Astrocyte (in vitro differentiated cells and primary cell): ENCODE results near the gene PDLIM7.
A peak's percentile ranks its signal among the peaks of the same experiment; 100 is the strongest.

ENCODE experiments used
- EZH2 ChIP-seq: IDR thresholded peaks from 2 replicates; pipeline ENCODE4 v1.6.1; 2012; ENCODE audit warnings: mild to moderate bottlenecking, low read length, inconsistent platforms; ENCODE audit not compliant: insufficient read depth
- TF ChIP-seq, protein P1 (sequence below): IDR thresholded peaks from 2 replicates; pipeline ENCODE4 v1.5.1; 2011; ENCODE audit warnings: low read depth, mild to moderate bottlenecking, inconsistent platforms, low read length, moderate library complexity; ENCODE audit not compliant: insufficient read depth

DNA sequence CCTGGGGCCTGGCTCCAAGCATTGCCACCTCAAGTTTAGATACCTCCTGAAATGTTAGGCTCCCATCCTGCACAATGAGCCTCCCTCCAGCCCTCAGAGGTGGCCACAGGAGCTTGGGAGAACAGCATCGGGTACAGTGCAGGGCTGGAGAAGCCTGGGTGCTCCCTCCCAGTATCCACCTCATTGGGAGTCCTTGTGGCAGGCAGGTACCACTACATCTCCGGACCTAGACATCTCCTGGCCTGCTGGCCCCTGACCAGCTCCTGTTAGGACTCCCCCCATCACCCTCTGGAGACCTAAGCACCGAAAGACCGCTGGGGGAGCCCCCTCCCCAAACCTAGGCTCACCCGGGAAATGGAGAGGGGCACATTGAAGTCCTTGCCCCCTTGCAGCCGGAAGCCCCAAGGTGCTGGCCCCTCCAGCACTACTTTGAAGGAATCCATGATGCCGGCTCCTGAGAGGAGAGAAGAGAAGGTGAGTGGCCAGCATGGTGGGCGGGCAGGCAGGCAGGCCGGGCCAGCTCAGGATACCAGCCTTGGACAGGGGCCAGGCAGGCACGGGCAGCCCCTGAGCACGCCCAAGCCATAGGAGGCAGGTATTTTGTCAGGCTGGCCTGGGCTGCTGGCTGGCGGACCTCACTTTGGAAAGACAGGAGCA is 1.2 kb downstream of the PDLIM7 start:
- TF ChIP-seq, protein P1, sequence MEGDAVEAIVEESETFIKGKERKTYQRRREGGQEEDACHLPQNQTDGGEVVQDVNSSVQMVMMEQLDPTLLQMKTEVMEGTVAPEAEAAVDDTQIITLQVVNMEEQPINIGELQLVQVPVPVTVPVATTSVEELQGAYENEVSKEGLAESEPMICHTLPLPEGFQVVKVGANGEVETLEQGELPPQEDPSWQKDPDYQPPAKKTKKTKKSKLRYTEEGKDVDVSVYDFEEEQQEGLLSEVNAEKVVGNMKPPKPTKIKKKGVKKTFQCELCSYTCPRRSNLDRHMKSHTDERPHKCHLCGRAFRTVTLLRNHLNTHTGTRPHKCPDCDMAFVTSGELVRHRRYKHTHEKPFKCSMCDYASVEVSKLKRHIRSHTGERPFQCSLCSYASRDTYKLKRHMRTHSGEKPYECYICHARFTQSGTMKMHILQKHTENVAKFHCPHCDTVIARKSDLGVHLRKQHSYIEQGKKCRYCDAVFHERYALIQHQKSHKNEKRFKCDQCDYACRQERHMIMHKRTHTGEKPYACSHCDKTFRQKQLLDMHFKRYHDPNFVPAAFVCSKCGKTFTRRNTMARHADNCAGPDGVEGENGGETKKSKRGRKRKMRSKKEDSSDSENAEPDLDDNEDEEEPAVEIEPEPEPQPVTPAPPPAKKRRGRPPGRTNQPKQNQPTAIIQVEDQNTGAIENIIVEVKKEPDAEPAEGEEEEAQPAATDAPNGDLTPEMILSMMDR, result peak; percentile 29
- no peak for TF ChIP-seq EZH2
